HepG2 (cell line): ENCODE measurements around the gene CSTB. TPM values are rescaled to one million over a fixed set of nuclear protein-coding genes. Genes with fewer than 3 reads are reported as not detected.
A peak's percentile ranks its signal among the peaks of the same experiment; 100 is the strongest.

ENCODE experiments used
- ATF1 ChIP-seq: IDR thresholded peaks from 2 replicates; pipeline ENCODE4 v1.6.1; 2016; ENCODE audit warnings: mild to moderate bottlenecking, control low read depth
- CENPX ChIP-seq: sonication (generic); formaldehyde crosslinking; IDR thresholded peaks from 2 replicates; pipeline ENCODE4 v1.9.0; 2021; ENCODE audit warnings: mild to moderate bottlenecking, missing genetic modification reagents, moderate library complexity
- DRAP1 ChIP-seq: IDR thresholded peaks from 2 replicates; pipeline ENCODE4 v1.6.1; 2016; ENCODE audit warnings: missing genetic modification reagents, missing compliant biosample characterization
- E2F2 ChIP-seq: sonication (generic); formaldehyde crosslinking; IDR thresholded peaks from 2 replicates; pipeline ENCODE4 v1.4.0; 2020; ENCODE audit warnings: missing genetic modification reagents, borderline replicate concordance
- ETV5 ChIP-seq: IDR thresholded peaks from 2 replicates; pipeline ENCODE4 v1.6.1; 2018; ENCODE audit warnings: missing biosample characterization, missing genetic modification reagents, inconsistent platforms, borderline replicate concordance
- GZF1 ChIP-seq: sonication (generic); formaldehyde crosslinking; IDR thresholded peaks from 2 replicates; pipeline ENCODE4 v1.5.1; 2020; ENCODE audit warnings: mild to moderate bottlenecking, missing genetic modification reagents
- HOXA9 ChIP-seq: sonication (generic); formaldehyde crosslinking; IDR thresholded peaks from 2 replicates; pipeline ENCODE4 v1.8.1; 2022; ENCODE audit warnings: missing genetic modification reagents, mild to moderate bottlenecking, moderate library complexity, borderline replicate concordance
- MAFK ChIP-seq, 2 experiments: IDR thresholded peaks in 1 of 2; conservative IDR thresholded peaks in 1 of 2; 2 replicates each; pipeline ENCODE4 v1.6.1; 2011; ENCODE audit warnings: improper control_type of control experiment in 2 of 2, low read length in 2 of 2
- RBAK ChIP-seq: sonication (generic); formaldehyde crosslinking; IDR thresholded peaks from 2 replicates; pipeline ENCODE4 v1.5.1; 2020; ENCODE audit warnings: mild to moderate bottlenecking, missing genetic modification reagents
- RBFOX2 ChIP-seq: fragments of 200-400 bp; formaldehyde crosslinking; IDR thresholded peaks from 2 replicates; pipeline ENCODE4 v1.6.1; 2017; ENCODE audit warnings: low read depth, mild to moderate bottlenecking, low read length
- SMYD3 ChIP-seq: sonication (generic); formaldehyde crosslinking; IDR thresholded peaks from 2 replicates; pipeline ENCODE4 v1.8.1; 2023; ENCODE audit warnings: mild to moderate bottlenecking, missing genetic modification reagents
- SNAI1 ChIP-seq: sonication (generic); formaldehyde crosslinking; IDR thresholded peaks from 2 replicates; pipeline ENCODE4 v1.5.0; 2020; ENCODE audit warnings: mild to moderate bottlenecking, missing genetic modification reagents, borderline replicate concordance
- SP140L ChIP-seq: sonication (generic); formaldehyde crosslinking; IDR thresholded peaks from 2 replicates; pipeline ENCODE4 v1.4.0; 2020; ENCODE audit warnings: missing genetic modification reagents, borderline replicate concordance
- TEAD3 ChIP-seq: optimal IDR thresholded peaks from 2 replicates; pipeline ENCODE3; 2016; ENCODE audit warnings: borderline replicate concordance
- ZFP36 ChIP-seq: fragments of 150-350 bp; IDR thresholded peaks from 2 replicates; pipeline ENCODE4 v1.6.1; 2018; ENCODE audit warnings: borderline replicate concordance, low read length, low read depth; ENCODE audit not compliant: partially characterized antibody
- ZNF142 ChIP-seq: sonication (generic); formaldehyde crosslinking; IDR thresholded peaks from 2 replicates; pipeline ENCODE4 v1.4.0; 2020; ENCODE audit warnings: missing genetic modification reagents
- ZNF614 ChIP-seq: IDR thresholded peaks from 2 replicates; pipeline ENCODE4 v1.6.1; 2018; ENCODE audit warnings: missing biosample characterization, missing genetic modification reagents, inconsistent platforms, borderline replicate concordance
- polyA plus RNA-seq, 8 experiments: library from polyadenylated mRNA; depleted of rRNA in 3 of 8; stranded (reverse) in 7 of 8; unstranded in 1 of 8; fragments of >200 nt; fragmentation: Illumina TruSeq in 4 of 8; extraction: Trizol in 4 of 8; gene quantifications; 2 replicates each; pipeline versions ENCODE4 v1.2.1 to v1.2.3, GENCODE V29; 2011 to 2016; ENCODE audit warnings: low read depth in 4 of 8, missing spikeins in 1 of 8, mixed read lengths in 1 of 8; ENCODE audit not compliant: insufficient read depth in 1 of 8
- total RNA-seq, 5 experiments: library from RNA; depleted of rRNA; stranded (reverse); fragments of >200 nt; fragmentation: Illumina TruSeq; extraction: Trizol; gene quantifications; 2 replicates each; pipeline ENCODE4 v1.2.3, GENCODE V29; 2016; ENCODE audit warnings: low read depth in 1 of 5
- TF ChIP-seq, protein P1 (sequence below): sonication (generic); formaldehyde crosslinking; conservative IDR thresholded peaks from 2 replicates; pipeline ENCODE4 v1.4.0; 2020; ENCODE audit warnings: mild to moderate bottlenecking, missing genetic modification reagents, moderate library complexity

The CSTB gene
- total and polyA plus RNA-seq, 2 of the 13 experiments (the other 11 are each of a cell fraction or from before 2014, with no cell fraction given), result 11.7 to 94.1 TPM

GRCh38 chr21:43783098-43783700 is 7.1 kb upstream of the CSTB start (continued):
- TF ChIP-seq HOXA9 (CRISPR knock-in tag) (no peak), ATF1 (CRISPR knock-in tag) (peak; percentile 71), RBAK (peak; percentile 65; the same call in 1 of the 2 replicates), E2F2 (CRISPR knock-in tag) (no peak), MAFK (conservative IDR thresholded peaks at IDR 0.05 in 1 of 2, IDR thresholded peaks at IDR 0.05 in 1 of 2; ENCODE audit: low read length in 2 of 2) (peak; percentile 92 to 93), RBFOX2 (no peak), ZNF614 (CRISPR knock-in tag) (peak; percentile 33; the same call in 1 of the 2 replicates), SNAI1 (CRISPR knock-in tag) (no peak), TEAD3 (peak; percentile 82), ETV5 (peak; percentile 77; the same call in 1 of the 2 replicates), CENPX (CRISPR knock-in tag) (no peak), SP140L (CRISPR knock-in tag) (0 out of 2 replicates have a peak, but pooled peaks have one; percentile 65), SMYD3 (CRISPR knock-in tag) (peak; percentile 90; the same call in 1 of the 2 replicates), GZF1 (CRISPR knock-in tag) (no peak; the same call in 1 of the 2 replicates), ZFP36 (no peak), ZNF142 (no peak), DRAP1 (CRISPR knock-in tag) (peak; percentile 66; the same call in 1 of the 2 replicates)
- TF ChIP-seq, protein P1, sequence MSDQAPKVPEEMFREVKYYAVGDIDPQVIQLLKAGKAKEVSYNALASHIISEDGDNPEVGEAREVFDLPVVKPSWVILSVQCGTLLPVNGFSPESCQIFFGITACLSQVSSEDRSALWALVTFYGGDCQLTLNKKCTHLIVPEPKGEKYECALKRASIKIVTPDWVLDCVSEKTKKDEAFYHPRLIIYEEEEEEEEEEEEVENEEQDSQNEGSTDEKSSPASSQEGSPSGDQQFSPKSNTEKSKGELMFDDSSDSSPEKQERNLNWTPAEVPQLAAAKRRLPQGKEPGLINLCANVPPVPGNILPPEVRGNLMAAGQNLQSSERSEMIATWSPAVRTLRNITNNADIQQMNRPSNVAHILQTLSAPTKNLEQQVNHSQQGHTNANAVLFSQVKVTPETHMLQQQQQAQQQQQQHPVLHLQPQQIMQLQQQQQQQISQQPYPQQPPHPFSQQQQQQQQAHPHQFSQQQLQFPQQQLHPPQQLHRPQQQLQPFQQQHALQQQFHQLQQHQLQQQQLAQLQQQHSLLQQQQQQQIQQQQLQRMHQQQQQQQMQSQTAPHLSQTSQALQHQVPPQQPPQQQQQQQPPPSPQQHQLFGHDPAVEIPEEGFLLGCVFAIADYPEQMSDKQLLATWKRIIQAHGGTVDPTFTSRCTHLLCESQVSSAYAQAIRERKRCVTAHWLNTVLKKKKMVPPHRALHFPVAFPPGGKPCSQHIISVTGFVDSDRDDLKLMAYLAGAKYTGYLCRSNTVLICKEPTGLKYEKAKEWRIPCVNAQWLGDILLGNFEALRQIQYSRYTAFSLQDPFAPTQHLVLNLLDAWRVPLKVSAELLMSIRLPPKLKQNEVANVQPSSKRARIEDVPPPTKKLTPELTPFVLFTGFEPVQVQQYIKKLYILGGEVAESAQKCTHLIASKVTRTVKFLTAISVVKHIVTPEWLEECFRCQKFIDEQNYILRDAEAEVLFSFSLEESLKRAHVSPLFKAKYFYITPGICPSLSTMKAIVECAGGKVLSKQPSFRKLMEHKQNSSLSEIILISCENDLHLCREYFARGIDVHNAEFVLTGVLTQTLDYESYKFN (CRISPR knock-in tag), result peak; percentile 93
